HepG2 (cell line): Measurements from ENCODE around the gene IFT22. TPM values are rescaled to one million over a fixed set of nuclear protein-coding genes. Genes with fewer than 3 reads are reported as not detected.
A peak's percentile ranks its signal among the peaks of the same experiment; 100 is the strongest.

ENCODE experiments used
- ADNP ChIP-seq: sonication (generic); formaldehyde crosslinking; IDR thresholded peaks from 2 replicates; pipeline ENCODE4 v1.4.0; 2020; ENCODE audit warnings: missing genetic modification reagents
- CCDC6 ChIP-seq: sonication (generic); formaldehyde crosslinking; IDR thresholded peaks from 2 replicates; pipeline ENCODE4 v1.8.1; 2022; ENCODE audit warnings: mild to moderate bottlenecking, missing genetic modification reagents, moderate library complexity
- DDIT3 ChIP-seq: sonication (generic); formaldehyde crosslinking; IDR thresholded peaks from 2 replicates; pipeline ENCODE4 v1.4.0; 2020; ENCODE audit warnings: mild to moderate bottlenecking, missing genetic modification reagents
- EED ChIP-seq: sonication (generic); formaldehyde crosslinking; IDR thresholded peaks from 2 replicates; pipeline ENCODE4 v1.5.0; 2020; ENCODE audit warnings: mild to moderate bottlenecking, missing genetic modification reagents
- ETV5 ChIP-seq: IDR thresholded peaks from 2 replicates; pipeline ENCODE4 v1.6.1; 2018; ENCODE audit warnings: missing biosample characterization, missing genetic modification reagents, inconsistent platforms, borderline replicate concordance
- FOSL2 ChIP-seq: sonication (generic); formaldehyde crosslinking; IDR thresholded peaks from 2 replicates; pipeline ENCODE4 v1.4.0; 2020; ENCODE audit warnings: missing genetic modification reagents
- FOXA3 ChIP-seq: IDR thresholded peaks from 2 replicates; pipeline ENCODE4 v1.6.1; 2016; ENCODE audit warnings: missing genetic modification reagents, missing compliant biosample characterization
- MED13 ChIP-seq: sonication (generic); formaldehyde crosslinking; IDR thresholded peaks from 2 replicates; pipeline ENCODE4 v1.5.0; 2020; ENCODE audit warnings: missing genetic modification reagents
- MIER2 ChIP-seq: IDR thresholded peaks from 2 replicates; pipeline ENCODE4 v1.6.1; 2016; ENCODE audit warnings: missing biosample characterization, missing genetic modification reagents
- MTA1 ChIP-seq: sonication (generic); formaldehyde crosslinking; IDR thresholded peaks from 2 replicates; pipeline ENCODE4 v1.4.0; 2020; ENCODE audit warnings: missing genetic modification reagents, mild to moderate bottlenecking, borderline replicate concordance
- NPAS2 ChIP-seq: sonication (generic); formaldehyde crosslinking; IDR thresholded peaks from 2 replicates; pipeline ENCODE4 v1.8.0; 2022; ENCODE audit warnings: mild to moderate bottlenecking, missing genetic modification reagents, borderline replicate concordance
- RARA ChIP-seq: IDR thresholded peaks from 2 replicates; pipeline ENCODE4 v1.6.1; 2016; ENCODE audit warnings: missing genetic modification reagents, missing compliant biosample characterization
- RFX1 ChIP-seq: fragments of 450-650 bp; IDR thresholded peaks from 2 replicates; pipeline ENCODE4 v1.6.1; 2017
- STAT5B ChIP-seq: sonication (generic); formaldehyde crosslinking; IDR thresholded peaks from 2 replicates; pipeline ENCODE4 v1.4.0; 2020; ENCODE audit warnings: missing genetic modification reagents
- TARDBP ChIP-seq: sonication (generic); formaldehyde crosslinking; IDR thresholded peaks from 2 replicates; pipeline ENCODE4 v1.8.0; 2022; ENCODE audit warnings: mild to moderate bottlenecking, missing genetic modification reagents
- TBX3 ChIP-seq: fragments of 450-650 bp; IDR thresholded peaks from 2 replicates; pipeline ENCODE4 v1.6.1; 2017; ENCODE audit warnings: antibody characterized with exemption, mild to moderate bottlenecking, inconsistent platforms, borderline replicate concordance
- ZHX2 ChIP-seq, 2 experiments: sonication (generic) in 1 of 2; formaldehyde crosslinking in 1 of 2; IDR thresholded peaks; 2 replicates each; pipeline versions ENCODE4 v1.6.1 to v1.9.0; 2014 to 2022; ENCODE audit warnings: antibody characterized with exemption in 1 of 2, borderline replicate concordance in 1 of 2, inconsistent platforms in 1 of 2, low read depth in 1 of 2, missing genetic modification reagents in 1 of 2
- ZNF10 ChIP-seq: sonication (generic); formaldehyde crosslinking; IDR thresholded peaks from 2 replicates; pipeline ENCODE4 v1.4.0; 2020; ENCODE audit warnings: mild to moderate bottlenecking, low read depth, missing genetic modification reagents, borderline replicate concordance
- ZNF253 ChIP-seq: sonication (generic); formaldehyde crosslinking; IDR thresholded peaks from 2 replicates; pipeline ENCODE4 v1.8.0; 2022; ENCODE audit warnings: mild to moderate bottlenecking, missing genetic modification reagents, borderline replicate concordance
- ZNF256 ChIP-seq: sonication (generic); formaldehyde crosslinking; conservative IDR thresholded peaks from 2 replicates; pipeline ENCODE4 v1.4.0; 2020; ENCODE audit warnings: missing genetic modification reagents
- ZNF3 ChIP-seq: IDR thresholded peaks from 2 replicates; pipeline ENCODE4 v1.7.0; 2017; ENCODE audit warnings: inconsistent platforms
- ZNF484 ChIP-seq: sonication (generic); formaldehyde crosslinking; IDR thresholded peaks from 2 replicates; pipeline ENCODE4 v1.5.1; 2020; ENCODE audit warnings: mild to moderate bottlenecking, low read depth, missing genetic modification reagents, borderline replicate concordance
- ZNF644 ChIP-seq: IDR thresholded peaks from 2 replicates; pipeline ENCODE4 v1.6.1; 2016; ENCODE audit warnings: low read depth
- ZNF703 ChIP-seq: sonication (generic); formaldehyde crosslinking; IDR thresholded peaks from 2 replicates; pipeline ENCODE4 v1.5.1; 2020; ENCODE audit warnings: missing genetic modification reagents, mild to moderate bottlenecking, moderate library complexity, borderline replicate concordance
- polyA plus RNA-seq, 8 experiments: library from polyadenylated mRNA; depleted of rRNA in 3 of 8; stranded (reverse) in 7 of 8; unstranded in 1 of 8; fragments of >200 nt; fragmentation: Illumina TruSeq in 4 of 8; extraction: Trizol in 4 of 8; gene quantifications; 2 replicates each; pipeline versions ENCODE4 v1.2.1 to v1.2.3, GENCODE V29; 2011 to 2016; ENCODE audit warnings: low read depth in 4 of 8, missing spikeins in 1 of 8, mixed read lengths in 1 of 8; ENCODE audit not compliant: insufficient read depth in 1 of 8
- total RNA-seq, 5 experiments: library from RNA; depleted of rRNA; stranded (reverse); fragments of >200 nt; fragmentation: Illumina TruSeq; extraction: Trizol; gene quantifications; 2 replicates each; pipeline ENCODE4 v1.2.3, GENCODE V29; 2016; ENCODE audit warnings: low read depth in 1 of 5

IFT22 gene
- total and polyA plus RNA-seq, 2 of the 13 experiments (the other 11 are each of a cell fraction or from before 2014, with no cell fraction given) = 8.9 to 14.5 TPM

- TF ChIP-seq ZNF256 (CRISPR knock-in tag) = no peak
- 0 out of 2 replicates have a peak, but pooled peaks have one; percentile 12 for TF ChIP-seq TARDBP (CRISPR knock-in tag)
- TF ChIP-seq FOSL2 (CRISPR knock-in tag) = peak; percentile 6; the same call in 1 of the 2 replicates
- no peak for TF ChIP-seq ZNF703 (CRISPR knock-in tag)
- no peak for TF ChIP-seq ZNF644 (CRISPR knock-in tag)
- no peak for TF ChIP-seq ZNF10 (CRISPR knock-in tag)
- TF ChIP-seq MTA1 (CRISPR knock-in tag) = no peak
- no peak for TF ChIP-seq ADNP (CRISPR knock-in tag)
- TF ChIP-seq RFX1 = peak; percentile 77
- no peak for TF ChIP-seq DDIT3 (CRISPR knock-in tag)
- TF ChIP-seq MIER2 (CRISPR knock-in tag) = no peak
- TF ChIP-seq ZNF253 (CRISPR knock-in tag) = no peak; the same call in 1 of the 2 replicates
- TF ChIP-seq TBX3 = no peak
- TF ChIP-seq ZNF484 (CRISPR knock-in tag) = no peak
- TF ChIP-seq ZHX2 (IDR thresholded peaks at IDR 0.05; ENCODE audit: low read depth) = no peak
- TF ChIP-seq ZHX2 (CRISPR knock-in tag; IDR thresholded peaks at IDR 0.05; ENCODE audit: borderline replicate concordance) = no peak
- TF ChIP-seq CCDC6 = no peak
- TF ChIP-seq ETV5 (CRISPR knock-in tag) = peak; percentile 72
- no peak for TF ChIP-seq NPAS2
- TF ChIP-seq STAT5B (CRISPR knock-in tag) = no peak
- TF ChIP-seq RARA = peak; percentile 40; the same call in 1 of the 2 replicates
- no peak for TF ChIP-seq ZNF3 (CRISPR knock-in tag)
- no peak for TF ChIP-seq EED (CRISPR knock-in tag)
- no peak for TF ChIP-seq FOXA3 (CRISPR knock-in tag)
- TF ChIP-seq MED13 (CRISPR knock-in tag) = no peak
Measured at GRCh38 chr7:101321491-101322401, at the start of gene IFT22 (continued).
